Ecto neural progenitor cell (in vitro differentiated cells): ENCODE results near the gene TSSK6.

Experiments used
- DNase-seq: peaks from one replicate; pipeline ENCODE4 v3.0.0-alpha.2; 2018; ENCODE audit warnings: low spot score

The TSSK6 gene

DNA sequence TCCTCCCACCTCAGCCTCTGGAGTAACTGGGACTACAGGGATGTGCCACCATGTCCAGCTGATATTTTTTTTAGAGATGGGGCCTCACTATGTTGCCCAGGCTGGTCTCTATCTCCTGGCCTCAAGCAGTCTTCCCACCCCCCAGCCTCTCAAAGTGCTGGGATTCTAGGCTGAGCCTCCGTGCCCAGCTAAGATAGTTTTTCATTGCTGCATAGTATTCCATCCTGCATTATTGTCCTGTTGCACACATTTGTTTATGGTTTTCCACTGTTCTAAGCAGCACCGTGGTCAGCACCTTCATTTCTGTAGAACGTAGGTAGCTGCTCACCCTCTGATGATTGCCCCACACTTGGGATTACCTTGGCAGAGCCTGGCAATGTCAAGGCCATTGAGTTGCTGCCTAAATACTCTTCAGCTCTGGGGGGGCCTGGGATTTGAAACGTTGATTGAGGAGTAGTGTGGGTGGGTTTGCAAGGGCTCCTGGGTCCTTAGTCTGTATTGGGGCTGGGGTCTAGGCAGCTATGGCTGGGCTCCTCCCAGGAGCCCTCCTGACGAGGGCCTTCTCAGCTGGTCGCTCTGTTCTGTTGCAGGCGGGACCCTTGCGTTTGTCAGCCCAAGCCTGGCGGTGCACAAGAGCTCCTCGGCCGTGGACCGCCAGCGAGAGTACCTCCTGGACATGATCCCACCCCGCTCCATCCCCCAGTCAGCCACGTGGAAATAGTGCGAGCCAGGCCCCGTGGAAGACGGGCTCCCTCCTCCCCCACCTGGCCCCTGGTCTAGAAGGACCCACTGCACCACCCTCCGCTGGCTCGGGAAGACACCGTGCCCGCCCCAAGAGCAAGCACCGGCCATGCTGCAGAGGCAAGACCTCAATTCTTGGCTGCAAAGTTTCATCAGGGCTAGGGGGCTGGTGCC, 10.3 kb downstream of the TSSK6 start:
- DNase-seq, result no peak

DNA sequence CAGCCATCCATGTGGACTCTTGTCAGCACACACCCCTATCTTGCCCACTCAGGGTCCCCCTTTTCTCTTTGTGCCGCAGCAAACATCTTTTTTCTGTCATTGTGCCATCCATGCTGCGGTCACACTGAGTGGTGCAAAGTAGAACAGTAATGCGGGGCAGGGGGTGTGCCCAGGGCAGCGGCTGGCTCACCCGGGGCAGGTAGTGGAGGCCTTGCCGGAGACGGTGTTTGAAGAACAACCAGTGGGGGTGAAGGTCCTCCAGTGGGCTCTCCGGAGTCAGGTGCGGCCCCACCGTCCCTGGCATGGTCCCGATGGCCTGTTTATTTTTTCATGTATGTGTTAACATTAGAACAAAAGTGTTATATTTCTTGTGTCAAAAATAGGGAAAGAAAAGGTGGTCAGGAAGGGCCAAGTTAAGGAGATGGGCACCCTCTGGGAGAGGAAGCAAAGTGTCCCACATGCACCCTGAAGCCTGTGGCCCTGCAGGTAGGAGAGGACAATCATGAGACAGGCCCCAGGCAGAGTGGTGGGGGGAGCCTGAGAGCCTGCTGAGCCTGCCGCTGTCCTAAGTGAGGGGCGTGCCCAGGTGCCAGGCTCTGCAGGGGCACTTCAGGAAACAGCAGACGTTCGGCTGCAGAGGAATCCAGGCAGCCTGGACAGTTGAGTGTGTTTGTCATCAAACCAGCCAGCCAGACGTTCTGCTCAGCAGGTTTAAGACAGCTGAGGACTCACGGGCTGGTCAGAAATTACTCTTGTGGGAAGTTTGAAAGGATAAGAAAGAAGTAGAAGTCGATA, 12.3 kb downstream of the TSSK6 start:
- DNase-seq, result no peak

DNA sequence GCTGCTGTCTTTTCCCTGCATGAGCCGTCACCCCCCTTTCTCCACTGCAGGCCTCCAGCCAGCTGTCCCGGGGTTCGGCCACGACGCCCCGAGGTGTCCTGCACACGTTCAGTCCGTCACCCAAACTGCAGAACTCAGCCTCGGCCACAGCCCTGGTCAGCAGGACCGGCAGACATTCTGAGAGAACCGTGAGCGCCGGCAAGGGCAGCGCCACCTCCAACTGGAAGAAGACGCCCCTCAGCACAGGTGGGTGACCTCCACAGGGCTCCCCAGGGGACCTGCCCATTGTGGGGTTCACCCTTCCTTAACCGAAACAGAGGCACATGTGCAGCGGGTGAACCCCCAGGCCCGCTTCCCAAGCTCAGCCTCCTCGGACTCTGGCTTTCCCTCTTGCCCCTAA, 13.1 kb downstream of the TSSK6 start:
- no peak for DNase-seq

DNA sequence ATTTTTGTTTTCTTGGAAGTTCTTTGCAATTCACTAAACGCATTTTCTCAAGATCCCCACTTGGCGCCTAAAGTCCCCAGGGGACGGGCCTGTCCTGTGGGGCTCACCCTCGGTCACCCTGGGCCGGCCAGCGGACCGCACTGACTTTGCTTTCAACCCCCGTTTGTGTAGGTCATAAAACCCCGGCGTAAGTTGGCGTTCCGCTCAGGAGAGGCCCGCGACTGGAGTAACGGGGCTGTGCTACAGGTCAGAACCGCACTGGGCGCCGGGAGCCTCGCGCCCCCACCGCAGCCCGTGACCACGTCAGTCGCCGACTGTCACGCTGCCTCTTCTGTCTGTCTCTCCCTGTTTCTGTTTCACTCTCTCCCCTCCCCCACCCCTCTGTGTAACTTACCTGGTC, 13.6 kb downstream of the TSSK6 start:
- no peak for DNase-seq

DNA sequence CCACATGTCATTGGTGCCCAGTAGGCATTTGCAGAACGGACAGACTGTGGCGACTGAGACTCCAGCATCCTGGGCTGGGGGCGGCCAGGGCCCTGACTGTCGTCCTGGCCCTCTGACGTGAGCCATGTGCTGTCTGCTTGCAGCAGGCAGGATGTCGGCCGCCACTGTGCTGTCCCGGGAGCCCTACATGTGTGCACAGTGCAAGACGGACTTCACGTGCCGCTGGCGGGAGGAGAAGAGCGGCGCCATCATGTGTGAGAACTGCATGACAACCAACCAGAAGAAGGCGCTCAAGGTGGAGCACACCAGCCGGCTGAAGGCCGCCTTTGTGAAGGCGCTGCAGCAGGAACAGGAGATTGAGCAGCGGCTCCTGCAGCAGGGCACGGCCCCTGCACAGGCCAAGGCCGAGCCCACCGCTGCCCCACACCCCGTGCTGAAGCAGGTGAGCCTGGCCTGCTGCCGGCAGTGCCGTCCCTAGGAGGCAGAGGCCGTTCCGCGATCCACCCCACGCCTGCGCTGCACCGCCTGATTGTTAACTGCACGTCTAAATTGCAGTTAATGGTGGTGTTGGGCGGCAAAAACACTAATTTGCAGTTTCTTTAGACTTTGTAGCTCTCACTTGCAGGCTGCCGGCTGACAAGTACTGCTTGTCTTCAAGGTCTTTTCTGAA, 14.2 kb downstream of the TSSK6 start:
- no peak for DNase-seq

DNA sequence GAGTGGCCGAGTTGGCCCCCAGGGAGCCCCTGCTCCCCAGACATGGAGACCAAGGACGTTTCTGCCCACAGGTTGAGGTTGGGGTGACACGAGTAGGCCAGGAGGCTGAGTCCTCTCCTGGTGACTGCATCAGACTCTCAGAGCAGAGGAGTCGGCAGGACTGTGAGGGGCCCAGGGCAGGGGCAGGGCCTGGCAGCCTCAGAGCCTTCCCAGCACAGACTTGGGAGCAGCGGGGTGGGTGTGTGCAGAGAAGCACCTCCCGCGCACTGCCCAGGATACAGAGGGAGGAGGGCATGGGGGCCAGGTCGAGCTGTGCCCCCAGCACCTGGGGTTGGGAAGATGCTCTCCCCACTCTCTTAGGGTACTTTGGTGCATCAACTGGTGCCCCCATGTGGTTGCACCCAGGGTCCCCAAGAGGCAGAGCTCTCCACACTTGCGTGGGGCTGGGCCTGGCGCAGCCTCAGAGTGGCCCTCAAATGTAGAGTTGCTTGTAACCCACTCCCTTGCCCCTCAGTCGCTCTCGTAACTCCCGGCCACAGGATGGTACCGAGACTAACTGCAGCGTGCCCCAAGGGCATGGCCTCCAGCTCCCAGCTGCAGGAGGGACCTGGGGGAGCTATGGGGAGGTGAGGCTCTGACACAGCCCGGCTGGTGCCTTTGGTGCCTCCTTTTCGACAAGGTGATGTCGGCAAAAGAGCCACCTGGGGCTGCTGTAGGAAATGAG, 15.9 kb downstream of the TSSK6 start:
- no peak for DNase-seq

DNA sequence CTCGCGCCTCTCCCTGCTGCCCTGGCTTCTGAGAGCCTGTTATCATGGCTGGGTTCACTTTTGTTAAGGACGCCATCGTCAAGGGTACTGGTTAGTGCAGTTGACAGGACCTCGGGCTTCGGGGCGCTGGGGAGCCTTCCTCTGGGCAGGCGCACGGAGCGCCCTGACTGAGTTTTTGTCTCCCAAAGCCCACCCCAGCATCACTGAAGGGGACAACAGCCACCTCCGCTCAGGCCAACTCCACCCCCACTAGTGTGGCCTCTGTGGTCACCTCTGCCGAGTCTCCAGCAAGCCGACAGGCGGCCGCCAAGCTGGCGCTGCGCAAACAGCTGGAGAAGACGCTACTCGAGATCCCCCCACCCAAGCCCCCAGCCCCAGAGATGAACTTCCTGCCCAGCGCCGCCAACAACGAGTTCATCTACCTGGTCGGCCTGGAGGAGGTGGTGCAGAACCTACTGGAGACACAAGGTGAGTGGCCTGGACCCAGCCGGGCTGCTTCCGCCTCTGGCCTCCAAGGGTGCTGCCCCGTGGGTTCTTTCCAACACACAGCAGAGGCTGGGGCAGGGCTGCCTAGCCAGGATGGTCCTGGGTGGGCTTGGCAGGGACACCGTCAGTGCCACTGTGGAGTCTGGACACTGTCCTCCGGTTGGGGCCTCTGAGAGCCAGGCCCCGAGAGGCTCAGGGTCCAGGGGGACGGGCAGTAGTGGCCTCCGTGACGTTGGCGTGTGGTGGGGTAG, 16.9 kb downstream of the TSSK6 start:
- DNase-seq, result no peak

DNA sequence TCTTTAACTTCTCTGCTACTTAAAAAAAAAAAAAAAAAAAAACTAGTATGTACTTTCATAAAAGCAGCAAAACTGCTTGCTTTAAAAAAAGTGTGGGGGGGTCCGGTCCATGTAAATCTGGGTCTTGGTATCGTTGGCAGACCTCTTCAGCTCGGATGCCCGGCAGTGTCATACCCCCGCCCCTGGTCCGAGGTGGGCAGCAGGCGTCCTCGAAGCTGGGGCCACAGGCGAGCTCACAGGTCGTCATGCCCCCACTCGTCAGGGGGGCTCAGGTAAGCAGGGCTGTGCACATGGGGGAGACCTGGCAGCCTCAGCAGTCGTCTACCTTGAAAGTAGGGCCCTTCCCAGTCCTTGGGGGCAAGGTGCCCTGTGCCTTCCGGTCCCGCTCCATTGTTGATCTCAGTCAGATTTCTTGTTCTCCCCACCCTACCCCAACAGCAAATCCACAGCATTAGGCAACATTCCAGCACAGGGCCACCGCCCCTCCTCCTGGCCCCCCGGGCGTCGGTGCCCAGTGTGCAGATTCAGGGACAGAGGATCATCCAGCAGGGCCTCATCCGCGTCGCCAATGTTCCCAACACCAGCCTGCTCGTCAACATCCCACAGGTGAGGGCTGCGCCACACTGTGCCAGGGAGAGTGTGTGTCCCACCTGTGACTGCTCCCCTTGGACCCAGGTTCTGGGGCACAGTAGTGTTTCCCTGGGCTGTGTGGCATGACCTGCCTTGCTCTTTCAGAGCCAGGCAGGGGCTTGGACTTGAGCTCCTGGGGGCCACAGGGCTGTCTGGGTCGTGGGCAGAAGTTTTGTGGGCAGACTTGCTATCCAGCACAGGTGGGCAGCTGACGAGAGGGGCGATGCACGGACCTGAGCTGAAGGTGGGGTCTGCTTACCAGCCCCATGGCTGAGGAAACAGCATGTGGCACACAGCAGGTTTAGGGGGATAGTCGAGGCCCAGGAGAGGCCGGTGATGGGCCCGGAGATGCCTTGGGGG, 19.4 kb downstream of the TSSK6 start:
- DNase-seq, result no peak

DNA sequence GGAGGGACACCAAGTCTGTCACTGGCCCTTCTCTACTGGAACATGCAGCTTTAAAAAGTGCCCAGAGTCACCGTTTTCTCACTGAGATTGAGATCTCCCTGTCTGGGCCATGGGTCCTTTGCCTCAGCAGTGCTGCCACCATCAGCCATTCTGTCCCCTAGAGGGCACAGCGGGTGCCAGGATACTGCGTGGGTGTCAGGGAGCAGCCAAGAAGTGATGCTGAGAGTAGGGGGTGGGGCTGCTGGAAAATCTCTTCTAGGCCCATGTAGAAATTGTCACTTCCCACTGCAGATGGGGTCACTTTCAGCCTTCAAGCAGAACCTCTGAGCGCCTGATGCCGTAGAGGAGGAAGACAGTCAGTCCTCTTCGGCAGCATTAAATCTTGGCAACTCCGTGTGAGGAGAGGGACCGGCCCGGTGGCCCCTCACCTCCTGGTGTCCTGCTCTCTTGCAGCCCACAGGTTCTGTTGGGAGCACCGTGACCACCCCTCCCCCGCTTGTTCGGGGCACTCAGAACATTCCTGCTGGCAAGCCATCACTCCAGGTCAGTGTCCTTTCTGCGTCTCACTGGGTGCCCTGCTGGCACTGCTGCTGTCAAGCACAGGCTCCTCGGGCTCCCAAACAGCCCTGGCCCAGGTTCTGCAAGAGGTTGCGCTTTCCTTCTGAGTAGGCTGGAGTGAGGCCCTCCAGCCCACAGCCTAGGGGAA, 21.4 kb downstream of the TSSK6 start:
- DNase-seq, result no peak

DNA sequence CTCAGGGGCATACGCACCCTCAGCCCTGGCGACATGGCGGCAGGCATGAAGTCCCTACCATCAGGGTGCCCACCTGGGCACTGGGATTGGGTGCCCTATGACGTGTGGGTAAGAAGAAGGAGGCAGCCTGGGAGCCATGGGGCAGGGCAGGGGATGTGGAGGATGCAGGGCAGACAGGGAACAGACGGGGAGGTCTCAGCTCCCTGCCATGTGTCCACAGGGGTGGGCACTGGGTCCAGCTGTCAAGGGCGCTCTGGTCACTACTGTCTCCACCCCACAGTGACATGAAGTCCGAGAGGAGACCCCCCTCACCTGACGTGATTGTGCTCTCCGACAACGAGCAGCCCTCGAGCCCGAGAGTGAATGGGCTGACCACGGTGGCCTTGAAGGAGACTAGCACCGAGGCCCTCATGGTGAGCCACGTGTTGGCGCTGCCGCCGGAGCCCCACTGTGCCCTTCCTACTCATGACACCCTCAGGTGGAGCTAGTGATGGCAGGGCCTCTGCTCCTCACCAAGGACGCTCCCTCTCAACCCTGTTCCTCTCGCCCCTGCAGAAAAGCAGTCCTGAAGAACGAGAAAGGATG, 23.2 kb downstream of the TSSK6 start:
- no peak for DNase-seq

DNA sequence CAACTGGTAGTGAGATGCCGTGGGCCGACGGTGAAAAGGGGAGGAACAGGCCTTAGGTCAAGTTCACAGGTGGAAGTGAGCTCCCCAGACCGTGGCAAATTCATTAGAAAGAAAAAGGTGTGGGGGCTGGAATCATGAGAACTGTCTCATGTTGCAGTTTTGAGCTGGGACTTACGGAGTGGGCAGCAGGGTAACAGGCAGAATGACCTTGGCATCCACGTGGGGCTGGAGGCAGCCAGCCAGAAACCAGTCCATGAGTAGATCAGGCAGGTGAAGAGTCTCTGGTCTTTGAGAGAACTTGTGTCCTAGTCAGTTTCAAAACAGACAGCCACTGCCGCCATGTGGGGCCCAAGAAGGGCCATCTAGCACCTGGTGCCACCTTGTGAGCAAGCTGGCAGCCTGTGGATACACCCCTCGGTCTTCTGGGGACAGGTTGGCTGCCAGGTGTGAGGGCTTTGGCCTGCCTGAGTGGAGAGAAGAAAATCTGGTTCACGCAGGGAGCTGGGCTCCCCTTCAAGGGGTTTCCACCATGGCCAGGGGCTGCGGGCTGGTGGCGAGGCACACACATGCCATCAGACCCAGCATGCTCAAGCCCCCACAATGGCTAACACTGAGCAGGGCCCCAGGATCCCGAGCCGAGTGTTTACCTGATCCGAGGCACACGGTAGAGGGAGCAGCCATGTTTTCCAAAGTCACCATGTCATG, 23.9 kb downstream of the TSSK6 start:
- DNase-seq, result no peak

DNA sequence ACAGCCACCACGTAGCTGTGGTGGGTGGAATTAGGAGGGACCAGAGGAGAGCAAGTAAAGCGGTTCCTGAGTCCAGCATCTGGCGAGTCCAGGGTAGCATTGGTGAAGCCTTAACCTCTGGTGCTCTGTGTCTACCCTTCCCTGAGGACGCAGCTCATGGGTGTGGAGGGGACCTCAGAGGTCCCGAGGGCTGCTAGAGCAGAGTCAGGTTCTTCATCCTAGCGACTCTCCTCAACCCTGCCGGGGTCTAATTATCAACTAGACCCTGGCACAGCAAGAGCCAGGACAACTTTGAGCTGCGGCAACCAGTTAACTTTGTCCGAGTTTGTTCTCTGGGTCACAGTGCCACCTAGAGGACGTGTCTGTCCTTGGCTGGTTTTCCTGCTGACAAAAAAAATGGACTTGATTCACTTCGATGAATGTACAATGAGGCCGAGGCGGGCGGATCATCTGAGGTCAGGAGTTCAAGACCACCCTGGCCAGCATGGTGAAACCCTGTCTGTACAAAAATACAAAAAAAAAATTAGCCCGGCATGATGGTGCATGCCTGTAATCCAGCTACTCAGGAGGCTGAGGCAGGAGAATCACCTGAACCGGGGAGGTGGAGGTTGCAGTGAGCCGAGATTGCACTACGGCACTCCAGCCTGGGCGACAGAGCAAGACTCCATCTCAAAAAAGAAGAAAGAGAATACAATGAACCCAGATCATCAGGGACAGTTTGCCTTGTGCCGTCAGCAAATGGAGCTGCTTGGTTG, 25.0 kb downstream of the TSSK6 start:
- peak; percentile 83 for DNase-seq

DNA sequence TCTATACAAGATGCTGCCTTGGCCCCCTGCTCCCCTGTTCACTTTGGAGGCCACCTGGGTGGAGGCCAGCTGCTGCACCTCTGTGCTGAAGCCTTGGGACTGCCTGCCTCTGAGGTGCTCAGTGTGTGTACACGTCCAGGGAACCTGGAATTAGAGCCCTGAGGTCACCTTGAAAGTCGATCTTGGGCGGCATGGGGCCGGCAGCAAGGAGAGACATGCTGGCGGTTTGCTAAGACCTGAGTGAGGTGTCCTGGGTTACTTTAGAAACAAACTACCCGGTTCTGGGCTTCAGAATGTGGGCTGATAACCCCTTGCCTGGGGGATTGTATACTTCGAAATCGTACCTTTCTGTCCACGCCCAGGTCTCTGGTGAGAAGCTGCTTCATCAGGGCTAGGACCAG, 25.5 kb downstream of the TSSK6 start:
- DNase-seq, result no peak

DNA sequence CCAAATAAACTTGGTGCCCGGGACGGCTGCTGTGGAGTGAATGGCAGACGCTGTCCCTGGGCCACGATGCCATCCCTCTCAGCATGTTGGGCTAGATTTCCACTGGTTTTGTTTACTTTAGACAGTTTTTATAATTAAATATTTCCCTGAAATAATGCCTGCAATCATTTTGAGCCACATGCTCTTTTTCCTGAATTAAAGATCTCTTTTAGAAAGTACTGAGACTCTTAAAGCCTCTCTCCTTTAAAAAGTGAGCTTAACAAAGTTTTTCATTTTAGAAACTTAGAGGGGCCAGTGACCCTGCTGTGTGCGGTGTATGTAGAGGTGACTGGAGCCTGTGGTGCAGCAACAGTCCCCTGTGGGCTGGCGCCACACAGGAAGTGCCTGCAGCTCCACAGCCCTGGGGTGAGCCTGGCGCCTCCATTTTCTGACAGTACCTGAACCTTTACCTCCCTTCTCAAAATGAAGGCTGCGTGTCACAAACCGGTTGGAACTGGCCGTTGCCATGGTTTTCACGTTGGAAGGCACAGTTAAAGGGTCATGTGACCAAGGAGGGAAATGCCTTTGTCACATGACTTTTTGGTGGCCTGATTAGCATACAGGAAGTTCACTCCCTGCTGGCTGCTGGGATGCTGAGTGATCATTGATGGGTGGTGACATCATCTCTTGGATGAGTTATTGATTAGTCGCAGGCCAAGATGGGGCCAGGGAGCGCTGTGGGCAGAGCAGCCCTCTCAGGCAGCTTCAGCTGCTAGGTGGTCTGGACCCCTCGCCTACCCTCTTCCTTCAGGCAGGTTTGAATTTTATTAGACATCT, 26.3 kb downstream of the TSSK6 start:
- DNase-seq, result peak; percentile 82

DNA sequence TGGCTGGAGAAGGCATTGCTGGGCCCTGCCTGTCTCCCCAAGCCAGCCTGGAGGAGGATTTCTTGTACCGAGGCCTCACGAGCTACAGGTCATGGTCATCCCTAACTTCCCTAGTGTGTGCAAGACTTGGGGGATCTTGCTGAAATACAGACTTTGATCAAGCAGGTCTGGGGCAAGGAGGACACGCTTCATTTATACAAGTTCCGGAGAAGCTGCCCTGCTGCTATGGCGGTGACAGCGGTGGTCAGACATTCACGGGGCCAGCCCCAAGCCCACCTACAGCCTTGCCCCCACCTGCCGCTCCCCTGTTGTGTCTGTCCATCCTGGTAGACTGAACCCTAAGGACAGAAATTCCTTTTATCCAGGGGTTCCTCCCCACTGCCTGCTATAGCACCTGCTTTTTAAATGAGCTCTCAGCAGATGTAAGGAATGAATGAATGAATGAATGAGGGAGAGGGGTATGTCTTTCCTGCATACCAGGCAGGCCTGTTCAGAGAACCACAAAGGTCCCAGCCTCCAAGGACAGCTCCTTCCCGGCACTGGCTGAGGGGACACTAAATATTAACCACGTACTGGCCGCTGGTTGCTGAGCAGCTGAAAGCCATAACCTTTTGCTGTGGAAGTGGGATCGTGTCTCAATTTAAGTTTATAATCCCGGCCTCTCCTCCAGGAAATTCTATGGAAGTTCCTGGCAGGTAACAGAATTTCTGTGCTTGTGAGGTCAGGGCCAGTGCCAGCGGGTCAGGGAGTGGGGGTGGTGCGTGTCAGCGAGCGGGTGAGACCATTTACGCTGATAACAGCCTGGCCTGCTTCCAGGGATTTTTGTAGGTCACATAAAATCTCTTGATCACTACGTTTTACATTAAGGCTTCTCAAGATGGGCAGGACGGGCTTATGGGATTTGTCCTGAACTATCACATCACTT, 27.1 kb downstream of the TSSK6 start:
- no peak for DNase-seq
